Breast epithelium (tissue), 4 donors: ENCODE data around the gene ITGB5. TPM values are rescaled to one million over a fixed set of nuclear protein-coding genes. Genes with fewer than 3 reads are reported as not detected.
"Not testable (repeated sequence)": the region's sequence is repeated elsewhere in the genome, so short reads cannot be mapped to it uniquely, and the experiment has no call there.

Experiments used
- DNase-seq, 2 donors: peaks; one replicate each; pipeline ENCODE4 v3.0.0-alpha.2; 2019; ENCODE audit warnings: low spot score in 2 of 2
- H3K27ac ChIP-seq, 2 donors: fragments of 200-600 bp; sonication (generic) in 1 of 2; one replicate each; pipeline ENCODE4 v1.5.1; 2016 to 2019; ENCODE audit warnings: mild to moderate bottlenecking in 1 of 2
- H3K27me3 ChIP-seq, 2 donors: fragments of 200-600 bp; sonication (generic) in 1 of 2; one replicate each; pipeline versions ENCODE4 v1.5.1 to v1.6.0; 2017 to 2019; ENCODE audit warnings: control low read depth in 1 of 2, mild to moderate bottlenecking in 1 of 2
- H3K36me3 ChIP-seq: fragments of 200-600 bp; one replicate; pipeline ENCODE4 v1.5.1; 2019
- H3K4me1 ChIP-seq, 2 donors: fragments of 200-600 bp; sonication (generic); one replicate each; pipeline ENCODE4 v1.5.1; 2016 to 2019; ENCODE audit warnings: control low read depth in 1 of 2
- H3K4me3 ChIP-seq, 3 donors: fragments of 200-600 bp; sonication (generic); 1 replicate in 2 of 3; 2 replicates in 1 of 3; pipeline ENCODE4 v1.5.1; 2016 to 2019; ENCODE audit warnings: mild to moderate bottlenecking in 3 of 3, moderate library complexity in 2 of 3
- H3K9me3 ChIP-seq, 2 donors: fragments of 200-600 bp; sonication (generic) in 1 of 2; one replicate each; pipeline ENCODE4 v1.5.1; 2016 to 2019; ENCODE audit warnings: control low read depth in 1 of 2
- POLR2A ChIP-seq: fragments of 450-650 bp; IDR thresholded peaks from one replicate; pipeline ENCODE4 v1.6.1; 2016; ENCODE audit warnings: antibody characterized with exemption, mild to moderate bottlenecking, moderate library complexity
- POLR2AphosphoS5 ChIP-seq, 3 donors: sonication (generic); formaldehyde crosslinking; IDR thresholded peaks; one replicate each; pipeline ENCODE4 v1.6.1; 2017; ENCODE audit warnings: antibody characterized with exemption in 3 of 3
- intact Hi-C: fragments of 100-400 bp; cut with DNase I; formaldehyde crosslinking; loops from one replicate; pipeline ENCODE4 v1.15.1; 2023; ENCODE audit warnings: low total_unique reads
- total RNA-seq, 3 donors: library from RNA; depleted of rRNA; stranded (reverse); fragments of >200 nt; gene quantifications; one replicate each; pipeline ENCODE4 v1.1.0, GENCODE V29; 2016
- TF ChIP-seq, protein P1 (sequence below), 3 donors: fragments of 450-650 bp; IDR thresholded peaks; one replicate each; pipeline ENCODE4 v1.5.1; 2016 to 2017; ENCODE audit warnings: antibody characterized with exemption in 3 of 3, mild to moderate bottlenecking in 3 of 3, moderate library complexity in 3 of 3

ITGB5 gene
- total RNA-seq, 3 donors from 2014 or later: 80.1 to 286 (median 181) TPM

GRCh38 chr3:124829178-124829818 lies 57.9 kb downstream of the ITGB5 start:
- H3K4me1 ChIP-seq: no peaks in the 10 kb centered on the region

DNA sequence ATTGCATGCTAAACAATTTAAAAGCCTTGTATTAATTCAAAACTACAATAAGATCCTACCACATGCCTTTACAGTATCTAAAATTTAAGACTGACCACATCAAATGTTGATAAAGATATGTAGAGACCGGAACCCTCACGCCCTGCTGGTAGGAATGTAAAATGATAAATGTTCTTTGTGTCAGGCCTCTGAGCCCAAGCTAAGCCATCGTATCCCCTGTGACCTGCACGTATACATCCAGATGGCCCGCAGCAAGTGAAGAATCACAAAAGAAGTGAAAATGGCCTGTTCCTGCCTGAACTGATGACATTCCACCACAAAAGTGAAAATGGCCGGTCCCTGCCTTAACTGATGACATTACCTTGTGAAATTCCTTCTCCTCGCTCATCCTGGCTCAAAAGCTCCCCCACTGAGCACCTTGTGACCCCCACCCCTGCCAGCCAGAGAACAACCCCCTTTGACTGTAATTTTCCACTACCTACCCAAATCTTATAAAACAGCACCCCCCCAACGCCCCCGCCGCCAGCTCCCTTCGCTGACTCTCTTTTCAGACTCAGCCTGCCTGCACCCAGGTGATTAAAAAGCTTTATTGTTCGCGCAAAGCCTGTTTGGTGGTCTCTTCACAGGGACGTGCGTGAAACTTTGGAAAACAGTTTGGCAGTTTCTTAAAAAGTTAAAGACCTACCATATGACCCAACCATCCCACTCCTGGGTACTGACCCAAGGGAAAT lies 59.5 kb downstream of the ITGB5 start:
- H3K4me3 ChIP-seq, DNase-seq, intact Hi-C loops, H3K4me1 ChIP-seq, H3K36me3 ChIP-seq, H3K27me3 ChIP-seq, H3K9me3 ChIP-seq: not testable (repeated sequence)
- peak overlapping the region in 1 of 2 donors; percentile 7 for H3K27ac ChIP-seq

More at GRCh38 chr3:124829178-124829818, 57.9 kb downstream of the ITGB5 start:
- peak overlapping the region in 1 of 2 donors; percentile 54 for H3K27ac ChIP-seq
- H3K27me3 ChIP-seq: no peaks in the 10 kb centered on the region
- DNase-seq: no peak
- no peaks in the 10 kb centered on the region for H3K9me3 ChIP-seq
- TF ChIP-seq POLR2A: no peak
- TF ChIP-seq, protein P1, sequence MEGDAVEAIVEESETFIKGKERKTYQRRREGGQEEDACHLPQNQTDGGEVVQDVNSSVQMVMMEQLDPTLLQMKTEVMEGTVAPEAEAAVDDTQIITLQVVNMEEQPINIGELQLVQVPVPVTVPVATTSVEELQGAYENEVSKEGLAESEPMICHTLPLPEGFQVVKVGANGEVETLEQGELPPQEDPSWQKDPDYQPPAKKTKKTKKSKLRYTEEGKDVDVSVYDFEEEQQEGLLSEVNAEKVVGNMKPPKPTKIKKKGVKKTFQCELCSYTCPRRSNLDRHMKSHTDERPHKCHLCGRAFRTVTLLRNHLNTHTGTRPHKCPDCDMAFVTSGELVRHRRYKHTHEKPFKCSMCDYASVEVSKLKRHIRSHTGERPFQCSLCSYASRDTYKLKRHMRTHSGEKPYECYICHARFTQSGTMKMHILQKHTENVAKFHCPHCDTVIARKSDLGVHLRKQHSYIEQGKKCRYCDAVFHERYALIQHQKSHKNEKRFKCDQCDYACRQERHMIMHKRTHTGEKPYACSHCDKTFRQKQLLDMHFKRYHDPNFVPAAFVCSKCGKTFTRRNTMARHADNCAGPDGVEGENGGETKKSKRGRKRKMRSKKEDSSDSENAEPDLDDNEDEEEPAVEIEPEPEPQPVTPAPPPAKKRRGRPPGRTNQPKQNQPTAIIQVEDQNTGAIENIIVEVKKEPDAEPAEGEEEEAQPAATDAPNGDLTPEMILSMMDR (IDR thresholded peaks at IDR 0.05): no peak
- no peak for TF ChIP-seq POLR2AphosphoS5 (IDR thresholded peaks at IDR 0.05)
- intact Hi-C loops: no loop called here
- H3K4me3 ChIP-seq: no peak overlapping the region
- H3K36me3 ChIP-seq: no peaks in the 10 kb centered on the region

DNA sequence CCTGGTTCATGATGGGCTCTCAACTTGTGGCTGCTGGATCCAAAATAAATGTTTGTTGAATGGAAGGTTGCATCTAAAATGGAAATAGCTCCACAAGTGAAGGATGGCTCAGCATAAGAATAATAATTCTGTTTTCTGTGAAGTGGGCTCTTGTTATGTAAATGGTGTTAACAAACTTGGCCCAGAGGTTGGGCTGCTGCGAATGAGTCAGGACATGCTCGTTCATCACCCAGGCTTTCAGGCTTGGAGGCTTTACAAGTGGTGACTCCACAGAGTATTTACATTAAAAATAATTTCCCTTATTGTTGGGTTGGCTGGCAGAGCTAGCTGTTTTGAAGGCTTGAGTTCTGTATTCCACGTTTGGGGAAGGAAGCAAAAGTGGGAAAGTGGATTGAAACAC lies 60.5 kb downstream of the ITGB5 start:
- Histone ChIP-seq H3K27me3 (no peaks in the 10 kb centered on the region), H3K27ac (peak overlapping the region in 1 of 2 donors; percentile 27), H3K9me3 (no peaks in the 10 kb centered on the region), H3K36me3 (no peaks in the 10 kb centered on the region), H3K4me3 (no peak overlapping the region), H3K4me1 (no peaks in the 10 kb centered on the region)
- TF ChIP-seq, protein P1 (IDR thresholded peaks at IDR 0.05): no peak
- TF ChIP-seq POLR2AphosphoS5 (IDR thresholded peaks at IDR 0.05) (no peak), POLR2A (no peak)
- DNase-seq: no peak
- intact Hi-C loops: no loop called here

GRCh38 chr3:124824286-124824915 lies 62.8 kb downstream of the ITGB5 start:
- TF ChIP-seq POLR2A (no peak), POLR2AphosphoS5 (IDR thresholded peaks at IDR 0.05) (no peak)
- TF ChIP-seq, protein P1 (IDR thresholded peaks at IDR 0.05): no peak
- intact Hi-C loops: no loop called here
- Histone ChIP-seq H3K27me3 (no peaks in the 10 kb centered on the region), H3K4me1 (no peaks in the 10 kb centered on the region), H3K36me3 (no peaks in the 10 kb centered on the region), H3K4me3 (no peak overlapping the region), H3K27ac (no peak overlapping the region), H3K9me3 (no peaks in the 10 kb centered on the region)
- no peak for DNase-seq

GRCh38 chr3:124823648-124824047 lies 63.5 kb downstream of the ITGB5 start:
- no peaks in the 10 kb centered on the region for H3K36me3 ChIP-seq
- no peak overlapping the region for H3K4me3 ChIP-seq
- no peak for DNase-seq
- no peaks in the 10 kb centered on the region for H3K9me3 ChIP-seq
- H3K4me1 ChIP-seq: no peaks in the 10 kb centered on the region
- no peak overlapping the region for H3K27ac ChIP-seq
- intact Hi-C loops: no loop called here
- no peaks in the 10 kb centered on the region for H3K27me3 ChIP-seq
- TF ChIP-seq, protein P1 (IDR thresholded peaks at IDR 0.05): no peak
- TF ChIP-seq POLR2A (no peak), POLR2AphosphoS5 (IDR thresholded peaks at IDR 0.05) (no peak)
